ENCODE data around the gene CCDC85C. TPM values are rescaled to one million over a fixed set of nuclear protein-coding genes. Genes with fewer than 3 reads are reported as not detected.

CCDC85C gene
- polyA plus RNA-seq, 3 donors, result 23.7 to 27.9 (median 25.4) TPM

DNA sequence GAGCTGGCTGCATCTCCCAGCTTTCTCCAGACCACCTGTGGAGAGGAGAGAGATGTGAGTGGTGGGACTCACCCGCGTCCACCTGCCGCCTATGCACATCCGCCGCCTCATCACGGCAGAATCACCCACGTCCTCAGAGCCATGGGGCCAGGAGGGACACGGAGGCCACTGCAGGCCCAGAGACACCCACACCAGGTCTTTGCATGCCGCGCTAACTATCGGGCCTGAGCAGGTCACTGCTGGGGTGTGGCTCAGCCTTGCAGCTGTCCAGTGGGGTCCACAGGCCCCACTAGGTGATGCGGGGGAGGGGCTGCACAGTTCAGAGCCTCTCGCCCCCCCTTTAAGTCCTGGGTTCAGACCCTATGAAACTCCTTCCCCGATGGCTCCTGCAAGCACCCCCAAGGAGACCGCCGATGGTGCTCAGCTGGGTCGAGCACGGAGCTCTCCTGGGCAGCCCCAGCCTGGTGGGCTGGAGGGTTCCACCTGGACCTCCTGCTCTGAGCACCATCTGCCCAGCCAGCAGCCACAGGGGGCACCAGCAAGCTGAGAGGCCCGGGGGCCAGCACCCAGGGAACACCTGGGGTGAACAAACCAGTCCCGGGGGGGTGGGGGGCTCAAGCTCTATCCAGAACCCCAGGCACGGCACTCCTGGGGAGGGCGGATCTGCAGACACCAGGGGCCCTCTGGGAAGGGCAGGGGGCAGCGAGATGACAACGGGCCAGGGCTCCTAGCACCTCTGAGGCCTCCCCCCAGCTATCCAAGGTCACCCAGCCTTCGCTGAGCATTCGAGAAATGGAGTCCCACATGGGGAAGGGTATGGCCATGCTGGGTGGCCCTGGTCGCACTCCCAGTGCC is 88.5 kb downstream of the CCDC85C start:
- DNase-seq (ENCODE audit: low read depth in 3 of 3, low spot score in 2 of 3), result no peak

- DNase-seq (ENCODE audit: low read depth in 3 of 3, low spot score in 2 of 3), result no peak
These were observed 89.3 kb downstream of the CCDC85C start for GRCh38 chr14:99514552-99515300.

DNA sequence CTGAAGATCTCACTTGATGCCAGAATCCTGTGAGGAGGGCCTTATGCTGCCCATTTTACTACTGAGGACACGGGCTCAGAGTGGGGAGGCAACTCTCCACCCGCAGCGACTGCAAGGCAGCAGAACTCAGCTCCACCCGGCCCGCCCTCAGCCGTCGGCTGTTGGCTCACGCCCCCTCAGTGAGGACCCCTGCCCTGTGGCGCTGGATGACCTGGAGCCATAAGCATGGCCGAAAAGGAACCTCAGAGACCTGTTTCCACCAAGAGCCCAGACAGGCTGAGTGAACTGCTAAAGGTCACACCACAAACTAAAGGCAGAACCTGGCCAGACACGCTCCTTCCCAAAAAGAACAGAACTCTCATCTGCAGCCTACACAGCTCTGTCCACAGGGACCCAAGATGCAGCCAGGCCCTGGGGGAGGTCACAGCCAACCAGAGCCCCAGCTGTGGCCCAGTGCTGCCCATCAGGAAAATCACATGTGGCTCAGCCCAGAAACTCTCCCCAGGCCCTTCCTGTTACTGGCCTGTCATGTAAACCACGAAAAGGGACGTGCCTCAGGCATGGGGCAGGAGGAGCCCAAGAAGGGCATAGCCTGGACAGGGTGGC is 90.0 kb downstream of the CCDC85C start:
- DNase-seq (ENCODE audit: low read depth in 3 of 3, low spot score in 2 of 3), result no peak

- no peak for DNase-seq (ENCODE audit: low read depth in 3 of 3, low spot score in 2 of 3)
These were observed 90.8 kb downstream of the CCDC85C start for GRCh38 chr14:99513183-99513694.

GRCh38 chr14:99512571-99513182 is 91.3 kb downstream of the CCDC85C start:
- no peak for DNase-seq (ENCODE audit: low read depth in 3 of 3, low spot score in 2 of 3)

DNA sequence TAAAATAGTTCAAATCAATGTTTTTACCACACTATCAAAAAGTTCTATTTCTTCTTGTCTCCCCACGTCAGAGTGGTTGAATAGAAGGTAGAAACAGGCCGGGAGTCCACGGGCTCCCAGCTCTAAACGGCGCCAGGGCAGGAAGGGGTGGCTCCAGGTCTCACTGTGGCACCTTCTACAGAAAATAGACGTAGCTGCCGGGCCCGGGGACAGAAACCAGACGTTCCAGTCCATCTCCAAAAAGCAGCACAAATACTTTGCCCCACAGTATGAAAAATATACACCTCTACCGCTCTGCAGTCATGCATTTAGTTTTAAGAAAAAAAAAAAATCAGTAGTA is 91.9 kb downstream of the CCDC85C start:
- no peak for DNase-seq (ENCODE audit: low read depth in 3 of 3, low spot score in 2 of 3)

DNA sequence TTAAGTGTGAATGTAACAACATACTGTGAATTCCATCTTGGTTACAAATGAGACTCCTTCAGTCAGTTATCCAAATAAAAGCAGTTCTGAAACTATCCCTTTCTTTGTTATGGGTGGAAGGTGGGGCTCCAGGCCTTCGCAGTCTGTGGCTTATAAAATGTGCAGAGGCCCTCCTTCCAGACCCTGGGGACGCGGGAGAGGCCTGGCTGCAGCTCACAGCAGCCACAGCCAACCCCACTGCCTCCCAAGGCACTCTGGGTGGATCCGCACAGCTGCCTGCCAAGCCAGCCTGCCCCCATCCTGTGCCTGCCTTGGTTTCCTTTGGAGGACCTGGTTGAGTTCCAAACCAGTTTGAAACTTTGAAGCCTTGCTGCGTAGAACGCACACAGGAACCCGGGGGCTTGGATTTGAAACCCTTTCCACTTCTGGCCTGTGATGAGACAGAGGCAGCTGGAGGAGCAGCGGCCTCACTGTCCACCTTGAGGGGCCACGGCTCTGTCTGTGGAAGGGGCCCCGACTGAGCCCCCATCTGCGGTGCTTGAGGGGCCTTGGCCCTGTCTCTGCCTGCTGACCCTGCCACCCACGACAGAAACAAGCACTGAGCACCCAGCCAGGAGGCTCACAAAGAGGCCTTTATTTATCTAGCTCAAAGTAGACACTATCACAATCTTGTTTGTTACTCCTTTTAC is 92.4 kb downstream of the CCDC85C start:
- no peak for DNase-seq (ENCODE audit: low read depth in 3 of 3, low spot score in 2 of 3)

DNA sequence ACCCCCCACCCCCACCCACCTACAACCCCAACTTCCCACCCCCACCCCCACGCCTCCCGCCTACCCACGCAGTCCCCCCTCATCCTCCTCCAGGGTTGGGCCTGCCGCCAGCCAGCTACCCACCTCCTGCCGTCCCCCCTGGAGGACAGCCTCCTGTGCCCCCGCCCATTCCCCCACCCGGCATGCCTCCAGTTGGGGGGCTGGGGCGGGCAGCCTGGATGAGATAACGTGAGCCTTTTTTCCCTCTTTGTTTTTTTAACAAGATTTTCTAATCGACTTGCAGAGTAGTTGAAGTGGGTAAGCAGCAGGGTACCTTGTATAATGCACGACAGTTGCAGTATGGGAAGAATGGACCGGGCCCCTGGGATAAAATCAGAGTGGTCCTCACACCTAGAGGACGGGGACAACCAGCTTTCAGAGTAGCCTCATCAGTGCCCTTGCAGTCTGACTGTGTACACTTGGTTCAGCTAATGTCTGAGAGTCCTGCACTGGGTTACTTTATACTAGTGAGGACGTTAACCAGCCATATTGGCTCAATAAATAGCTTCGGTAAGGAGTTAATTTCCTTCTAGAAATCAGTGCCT is 93.4 kb downstream of the CCDC85C start:
- no peak for DNase-seq (ENCODE audit: low read depth in 3 of 3, low spot score in 2 of 3)

- no peak for DNase-seq (ENCODE audit: low read depth in 3 of 3, low spot score in 2 of 3)
These were observed 94.0 kb downstream of the CCDC85C start for GRCh38 chr14:99509871-99510555.

- no peak for DNase-seq (ENCODE audit: low read depth in 3 of 3, low spot score in 2 of 3)
These were observed 94.9 kb downstream of the CCDC85C start for GRCh38 chr14:99508896-99509629.

- no peak for DNase-seq (ENCODE audit: low read depth in 3 of 3, low spot score in 2 of 3)
These were observed 96.0 kb downstream of the CCDC85C start for GRCh38 chr14:99507860-99508640.

GRCh38 chr14:99506276-99506675 is 97.7 kb downstream of the CCDC85C start:
- DNase-seq (ENCODE audit: low read depth in 3 of 3, low spot score in 2 of 3), result no peak

- no peak for DNase-seq (ENCODE audit: low read depth in 3 of 3, low spot score in 2 of 3)
These were observed 98.9 kb downstream of the CCDC85C start for GRCh38 chr14:99505089-99505488.

DNA sequence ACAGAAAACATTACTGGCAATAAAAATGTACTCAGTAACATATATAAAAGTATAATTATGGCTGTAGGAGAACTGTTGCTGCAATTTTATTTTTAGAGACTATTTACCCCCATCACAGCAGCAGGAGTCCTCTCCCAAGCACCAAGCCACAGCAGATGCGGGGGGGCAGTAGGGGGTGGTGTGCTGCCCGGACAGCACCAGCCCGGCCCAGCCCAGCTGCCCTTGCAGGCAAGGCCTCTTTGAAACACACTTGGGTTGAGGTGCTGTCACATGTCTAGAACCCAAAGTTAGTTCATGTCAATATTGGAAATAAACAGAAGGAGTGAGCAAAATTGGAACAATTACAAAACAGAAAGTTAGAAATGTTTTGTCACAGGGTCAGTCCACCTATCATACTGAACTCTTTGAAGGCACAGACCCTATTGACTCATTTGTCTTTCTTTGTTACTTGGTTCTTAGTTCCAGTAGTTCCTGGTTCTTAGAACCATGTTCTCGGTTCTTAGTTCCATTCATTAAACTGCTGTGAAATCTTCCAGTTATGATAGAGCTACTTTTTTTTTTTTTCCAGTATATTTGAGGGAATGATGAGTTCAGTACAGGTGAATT is 100.1 kb downstream of the CCDC85C start:
- no peak for DNase-seq (ENCODE audit: low read depth in 3 of 3, low spot score in 2 of 3)

DNA sequence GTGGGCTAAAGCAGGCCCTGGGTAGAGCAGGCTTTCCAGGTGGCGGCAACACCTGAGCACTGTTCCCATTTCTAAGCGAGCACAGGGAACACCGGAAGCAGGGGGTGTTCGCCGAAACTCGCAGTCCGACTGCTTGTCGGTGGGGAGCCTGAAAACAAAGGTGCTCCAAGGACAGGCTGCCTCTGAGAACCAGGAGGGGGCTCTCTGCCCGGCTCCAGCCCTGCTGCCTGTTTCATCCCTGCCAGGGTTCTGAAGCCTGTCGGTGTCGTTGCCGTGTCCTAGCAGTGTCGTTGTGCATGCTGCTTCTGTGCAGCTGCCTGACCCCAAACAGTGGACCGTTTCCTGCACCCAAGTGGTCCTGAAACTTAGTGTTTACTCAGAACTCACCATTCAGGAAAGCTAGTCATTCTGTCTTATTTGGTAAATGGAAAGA is 101.0 kb downstream of the CCDC85C start:
- no peak for DNase-seq (ENCODE audit: low read depth in 3 of 3, low spot score in 2 of 3)

DNA sequence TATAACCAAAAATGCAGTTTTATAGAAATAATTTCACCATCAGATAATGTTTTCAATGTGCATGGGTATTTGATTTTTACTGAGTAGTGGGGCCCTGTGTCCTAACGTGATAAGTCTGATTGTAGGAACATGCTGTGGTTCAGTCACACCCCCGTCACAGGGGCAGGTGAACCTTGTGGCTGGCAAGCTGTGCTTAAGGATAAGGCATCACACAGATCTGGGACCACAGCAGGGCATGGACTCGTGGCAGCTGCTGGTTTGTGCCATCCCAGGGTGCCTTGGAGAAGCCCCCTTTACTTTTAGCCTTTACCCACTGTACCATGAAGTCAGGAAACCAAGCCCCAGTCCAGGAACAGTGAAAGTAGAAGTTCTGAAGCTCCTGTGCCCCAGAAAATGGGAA is 106.1 kb downstream of the CCDC85C start:
- no peak for DNase-seq (ENCODE audit: low read depth in 3 of 3, low spot score in 2 of 3)

DNA sequence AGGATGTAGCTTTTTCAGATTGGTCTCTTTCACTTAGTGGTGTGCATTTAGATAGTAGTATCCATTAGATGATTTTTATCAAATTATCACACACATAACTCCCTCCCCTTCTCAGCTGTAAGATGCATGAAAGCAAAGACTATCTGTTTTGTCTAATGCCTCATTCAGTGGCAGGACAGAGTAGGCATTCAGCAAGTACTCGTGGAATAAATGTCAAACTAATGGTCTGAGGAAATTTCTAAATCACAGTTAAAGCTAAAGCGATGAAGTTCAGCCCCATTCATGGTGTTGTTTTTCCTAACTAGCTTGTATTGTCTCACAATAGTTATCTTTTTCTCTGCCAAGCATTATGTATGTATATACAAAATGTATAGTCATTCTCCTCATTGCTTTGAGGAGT is 106.7 kb downstream of the CCDC85C start:
- DNase-seq (ENCODE audit: low read depth in 3 of 3, low spot score in 2 of 3), result no peak

- DNase-seq (ENCODE audit: low read depth in 3 of 3, low spot score in 2 of 3), result no peak
These were observed 119.9 kb downstream of the CCDC85C start for GRCh38 chr14:99484106-99484505.

Measured in right renal cortex interstitium (tissue), 3 donors.